ENCODE results near the gene MIB2.

MIB2 gene

GRCh38 chr1:1625824-1626206 is 10.5 kb downstream of the MIB2 start:
- no peak for TF ChIP-seq EZH2 (IDR thresholded peaks at IDR 0.05)
- TF ChIP-seq FOXP2 (optimal IDR thresholded peaks at IDR 0.05; ENCODE audit: control extremely low read depth, extremely low read length, insufficient read depth) = no peak
- TF ChIP-seq POLR2AphosphoS5 (IDR thresholded peaks at IDR 0.05; ENCODE audit: borderline replicate concordance, low read depth, low read length) = no peak
- no peaks in the 10 kb centered on the region for H3K36me3 ChIP-seq (ENCODE audit: insufficient read depth, low read length)
- no peaks in the 10 kb centered on the region for H3K9me3 ChIP-seq (ENCODE audit: low read depth, low read length)
- no peak overlapping the region for H3K27ac ChIP-seq
- H3K4me3 ChIP-seq = no peak overlapping the region
- no peak overlapping the region for H3K9ac ChIP-seq (ENCODE audit: insufficient read length)
- DNase-seq (ENCODE audit: low read depth, low spot score) = no peak

- Histone ChIP-seq H3K9ac (ENCODE audit: insufficient read length) (no peak overlapping the region), H3K27ac (no peak overlapping the region)
- no peak for DNase-seq (ENCODE audit: low read depth, low spot score)
Observed at GRCh38 chr1:1626207-1627141, 11.2 kb downstream of the MIB2 start.

GRCh38 chr1:1627261-1627828 is 12.0 kb downstream of the MIB2 start:
- TF ChIP-seq EZH2 (IDR thresholded peaks at IDR 0.05) = no peak
- no peak for TF ChIP-seq FOXP2 (optimal IDR thresholded peaks at IDR 0.05; ENCODE audit: control extremely low read depth, extremely low read length, insufficient read depth)
- no peak for TF ChIP-seq POLR2AphosphoS5 (IDR thresholded peaks at IDR 0.05; ENCODE audit: borderline replicate concordance, low read depth, low read length)
- Histone ChIP-seq H3K9ac (ENCODE audit: insufficient read length) (no peak overlapping the region), H3K27ac (no peak overlapping the region), H3K4me3 (no peak overlapping the region), H3K36me3 (ENCODE audit: insufficient read depth, low read length) (no peaks in the 10 kb centered on the region), H3K9me3 (ENCODE audit: low read depth, low read length) (no peaks in the 10 kb centered on the region)
- no peak for DNase-seq (ENCODE audit: low read depth, low spot score)

More at GRCh38 chr1:1626207-1627141, 11.2 kb downstream of the MIB2 start:
- H3K9me3 ChIP-seq (ENCODE audit: low read depth, low read length) = no peaks in the 10 kb centered on the region
- no peak overlapping the region for H3K4me3 ChIP-seq
- no peaks in the 10 kb centered on the region for H3K36me3 ChIP-seq (ENCODE audit: insufficient read depth, low read length)
- TF ChIP-seq EZH2 (IDR thresholded peaks at IDR 0.05) (no peak), POLR2AphosphoS5 (IDR thresholded peaks at IDR 0.05; ENCODE audit: borderline replicate concordance, low read depth, low read length) (no peak), FOXP2 (optimal IDR thresholded peaks at IDR 0.05; ENCODE audit: control extremely low read depth, extremely low read length, insufficient read depth) (no peak)

- DNase-seq (ENCODE audit: low read depth, low spot score) = no peak
- no peak for TF ChIP-seq EZH2 (IDR thresholded peaks at IDR 0.05)
- no peak for TF ChIP-seq FOXP2 (optimal IDR thresholded peaks at IDR 0.05; ENCODE audit: control extremely low read depth, extremely low read length, insufficient read depth)
- TF ChIP-seq POLR2AphosphoS5 (IDR thresholded peaks at IDR 0.05; ENCODE audit: borderline replicate concordance, low read depth, low read length) = no peak
- no peaks in the 10 kb centered on the region for H3K36me3 ChIP-seq (ENCODE audit: insufficient read depth, low read length)
- H3K27ac ChIP-seq = no peak overlapping the region
- H3K9me3 ChIP-seq (ENCODE audit: low read depth, low read length) = no peaks in the 10 kb centered on the region
- no peak overlapping the region for H3K9ac ChIP-seq (ENCODE audit: insufficient read length)
- H3K4me3 ChIP-seq = no peak overlapping the region
Observed at GRCh38 chr1:1627829-1628753, 12.8 kb downstream of the MIB2 start.

- Histone ChIP-seq H3K9me3 (ENCODE audit: low read depth, low read length) (no peaks in the 10 kb centered on the region), H3K9ac (ENCODE audit: insufficient read length) (no peak overlapping the region), H3K4me3 (no peak overlapping the region), H3K27ac (no peak overlapping the region), H3K36me3 (ENCODE audit: insufficient read depth, low read length) (no peaks in the 10 kb centered on the region)
- no peak for DNase-seq (ENCODE audit: low read depth, low spot score)
- no peak for TF ChIP-seq EZH2 (IDR thresholded peaks at IDR 0.05)
- no peak for TF ChIP-seq POLR2AphosphoS5 (IDR thresholded peaks at IDR 0.05; ENCODE audit: borderline replicate concordance, low read depth, low read length)
- no peak for TF ChIP-seq FOXP2 (optimal IDR thresholded peaks at IDR 0.05; ENCODE audit: control extremely low read depth, extremely low read length, insufficient read depth)
Observed at GRCh38 chr1:1628754-1629429, 13.6 kb downstream of the MIB2 start.

GRCh38 chr1:1629430-1630190 is 14.3 kb downstream of the MIB2 start:
- DNase-seq (ENCODE audit: low read depth, low spot score) = no peak
- no peak overlapping the region for H3K9ac ChIP-seq (ENCODE audit: insufficient read length)
- no peaks in the 10 kb centered on the region for H3K36me3 ChIP-seq (ENCODE audit: insufficient read depth, low read length)
- H3K27ac ChIP-seq = no peak overlapping the region
- TF ChIP-seq POLR2AphosphoS5 (IDR thresholded peaks at IDR 0.05; ENCODE audit: borderline replicate concordance, low read depth, low read length) (no peak), FOXP2 (optimal IDR thresholded peaks at IDR 0.05; ENCODE audit: control extremely low read depth, extremely low read length, insufficient read depth) (no peak), EZH2 (IDR thresholded peaks at IDR 0.05) (no peak)
- H3K9me3 ChIP-seq (ENCODE audit: low read depth, low read length) = no peaks in the 10 kb centered on the region
- no peak overlapping the region for H3K4me3 ChIP-seq
